RWPE1 (cell line): ENCODE results near the gene LLGL2.

Experiments
- CTCF ChIA-PET: fragments of 350-600 bp; sonication (Branson Sonifier 250); formaldehyde crosslinking; extraction: SDS; loops from one replicate; lab custom pipeline; 2021; lab: Yijun Ruan, JAX
- POLR2A ChIA-PET: fragments of 400-600 bp; formaldehyde crosslinking; extraction: SDS; loops from one replicate; lab custom pipeline; 2020; ENCODE audit warnings: antibody characterized with exemption; ENCODE audit not compliant: low non-redundant PET; lab: Yijun Ruan, JAX
- DNase-seq: peaks from one replicate; pipeline ENCODE4 v3.0.0; 2012; ENCODE audit warnings: low spot score
- H3K27ac ChIP-seq: fragments of 450-650 bp; 2 replicates; pipeline ENCODE4 v1.5.1; 2017
- TF ChIP-seq, protein P1 (sequence below): fragments of 450-650 bp; conservative IDR thresholded peaks from 2 replicates; pipeline ENCODE4 v1.5.1; 2017; ENCODE audit warnings: low read depth, mild to moderate bottlenecking

LLGL2 gene

GRCh38 chr17:75498726-75499213 lies 26.7 kb upstream of the LLGL2 start:
- ChIA-PET CTCF (interaction anchor here (0.6 kb wide), 1 partner anchor 406 kb away, joined by 3 read pairs; no protein-coding TSS in a partner anchor), POLR2A (interaction anchor here (0.6 kb wide), 1 partner anchor 102 kb away, joined by 3 read pairs; no protein-coding TSS in a partner anchor)
- DNase-seq = no peak
- peak overlapping the region; percentile 54 for H3K27ac ChIP-seq
- TF ChIP-seq, protein P1, sequence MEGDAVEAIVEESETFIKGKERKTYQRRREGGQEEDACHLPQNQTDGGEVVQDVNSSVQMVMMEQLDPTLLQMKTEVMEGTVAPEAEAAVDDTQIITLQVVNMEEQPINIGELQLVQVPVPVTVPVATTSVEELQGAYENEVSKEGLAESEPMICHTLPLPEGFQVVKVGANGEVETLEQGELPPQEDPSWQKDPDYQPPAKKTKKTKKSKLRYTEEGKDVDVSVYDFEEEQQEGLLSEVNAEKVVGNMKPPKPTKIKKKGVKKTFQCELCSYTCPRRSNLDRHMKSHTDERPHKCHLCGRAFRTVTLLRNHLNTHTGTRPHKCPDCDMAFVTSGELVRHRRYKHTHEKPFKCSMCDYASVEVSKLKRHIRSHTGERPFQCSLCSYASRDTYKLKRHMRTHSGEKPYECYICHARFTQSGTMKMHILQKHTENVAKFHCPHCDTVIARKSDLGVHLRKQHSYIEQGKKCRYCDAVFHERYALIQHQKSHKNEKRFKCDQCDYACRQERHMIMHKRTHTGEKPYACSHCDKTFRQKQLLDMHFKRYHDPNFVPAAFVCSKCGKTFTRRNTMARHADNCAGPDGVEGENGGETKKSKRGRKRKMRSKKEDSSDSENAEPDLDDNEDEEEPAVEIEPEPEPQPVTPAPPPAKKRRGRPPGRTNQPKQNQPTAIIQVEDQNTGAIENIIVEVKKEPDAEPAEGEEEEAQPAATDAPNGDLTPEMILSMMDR = no peak

- H3K27ac ChIP-seq = peak overlapping the region; percentile 54
- ChIA-PET CTCF (interaction anchor here (0.5 to 0.6 kb wide), 3 partner anchors 74 to 406 kb away, joined by 3 to 4 read pairs (median 3); no protein-coding TSS in a partner anchor), POLR2A (interaction anchor here (0.6 kb wide), 1 partner anchor 101 kb away, joined by 3 read pairs; no protein-coding TSS in a partner anchor)
Observed at GRCh38 chr17:75499313-75500022, 26.0 kb upstream of the LLGL2 start.

DNA sequence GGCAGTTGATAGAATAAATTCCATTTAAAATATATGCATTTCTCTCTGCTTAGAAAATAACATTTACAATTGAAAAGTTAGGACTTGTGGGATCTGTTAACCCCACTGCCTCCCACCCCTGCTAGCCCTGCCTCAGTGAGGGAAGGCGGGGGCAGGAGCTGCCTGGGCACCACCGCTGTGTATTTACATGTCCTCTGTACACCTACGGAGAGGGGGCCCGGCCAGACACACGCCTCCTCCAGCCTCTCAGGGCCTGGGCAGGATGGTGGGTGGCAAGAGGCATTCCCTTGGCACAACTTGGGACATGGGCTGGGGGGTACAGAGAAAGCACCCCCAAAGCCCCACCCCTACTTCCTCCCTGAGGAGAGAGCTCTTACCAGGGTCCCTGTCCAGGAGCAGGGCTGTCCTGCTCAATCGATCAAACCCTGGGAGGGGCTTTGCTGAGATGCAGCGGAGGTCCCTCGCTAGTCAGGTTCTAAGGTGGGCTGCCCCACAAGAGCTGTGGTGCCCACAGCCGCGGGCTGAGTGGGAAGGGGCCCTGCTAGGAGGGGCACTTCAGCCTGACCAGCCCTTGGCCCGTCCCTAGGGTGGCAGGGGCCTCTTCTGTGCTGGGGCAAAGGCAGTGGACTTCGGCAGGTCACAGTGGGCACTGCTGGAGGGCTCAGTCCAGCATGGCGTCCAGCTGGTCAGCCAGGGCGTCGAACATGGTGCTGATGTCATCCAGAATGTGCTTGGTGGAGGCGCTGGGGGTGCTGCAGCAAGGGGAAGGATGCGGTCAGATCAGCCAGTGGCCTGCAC lies 24.9 kb upstream of the LLGL2 start:
- TF ChIP-seq, protein P1 = no peak
- no peak for DNase-seq
- ChIA-PET CTCF (no interaction called here), POLR2A (no interaction called here)
- H3K27ac ChIP-seq = peak overlapping the region; percentile 54

More at GRCh38 chr17:75499313-75500022, 26.0 kb upstream of the LLGL2 start:
- no peak for DNase-seq
- TF ChIP-seq, protein P1 = no peak

GRCh38 chr17:75501378-75502071 lies 24.0 kb upstream of the LLGL2 start:
- H3K27ac ChIP-seq = peak overlapping the region; percentile 54
- TF ChIP-seq, protein P1 = no peak
- CTCF ChIA-PET = interaction anchor here (1.0 kb wide), 1 partner anchor 133 kb away, joined by 3 read pairs; no protein-coding TSS in a partner anchor
- POLR2A ChIA-PET = interaction anchor here (0.6 kb wide), 1 partner anchor 40 kb away, joined by 5 read pairs; no protein-coding TSS in a partner anchor
- no peak for DNase-seq

DNA sequence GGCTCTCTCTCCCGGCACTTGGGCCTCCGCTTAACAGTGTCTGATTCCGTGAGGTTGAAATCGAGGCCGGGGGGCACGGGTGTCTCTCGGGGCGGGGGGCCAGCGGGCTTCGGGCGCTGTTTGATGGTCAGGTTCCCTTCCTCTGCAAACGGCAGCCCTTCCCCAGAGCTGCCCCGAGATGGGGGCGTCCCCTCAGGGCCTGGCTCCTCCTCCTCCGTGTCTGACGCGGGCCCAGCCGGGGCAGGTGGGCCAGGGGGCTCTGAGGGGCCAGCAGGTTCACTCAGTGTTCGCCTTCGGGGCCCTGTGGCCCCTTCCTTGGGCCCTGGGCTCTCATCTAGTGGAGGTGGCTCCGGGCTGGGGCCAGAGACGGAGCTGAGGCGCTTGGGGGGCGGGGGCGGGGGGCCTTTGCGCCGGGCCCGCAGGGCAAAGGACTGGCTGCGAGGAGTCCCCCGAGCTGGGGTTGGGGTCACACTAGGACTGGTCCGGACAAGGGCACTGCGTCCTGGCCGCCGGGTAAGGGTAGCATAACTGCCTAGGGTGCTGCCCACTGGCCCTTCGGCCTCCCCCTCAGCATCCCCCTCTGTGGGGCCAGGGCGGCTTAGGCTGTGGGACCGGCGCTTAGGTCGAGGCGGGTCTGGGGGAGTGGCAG lies 23.3 kb upstream of the LLGL2 start:
- CTCF ChIA-PET = interaction anchor here (0.6 to 2.8 kb wide), 3 partner anchors 12 to 132 kb away, joined by 3 to 13 read pairs (median 3); no protein-coding TSS in a partner anchor
- H3K27ac ChIP-seq = peak overlapping the region; percentile 54

More for the DNA sequence above, 23.3 kb upstream of the LLGL2 start:
- POLR2A ChIA-PET = interaction anchor here (0.6 kb wide), 2 partner anchors 41 to 108 kb away, joined by 3 to 5 read pairs; no protein-coding TSS in a partner anchor
- TF ChIP-seq, protein P1 = no peak
- no peak for DNase-seq
